Measurements from ENCODE around the gene FAM83F.

The FAM83F gene

GRCh38 chr22:39967103-39967829 lies 27.5 kb upstream of the FAM83F start:
- in situ Hi-C loops (cut with HindIII; ENCODE audit: low sequenced_read_pairs): no loop called here
- no peak overlapping the region for H3K4me3 ChIP-seq (ENCODE audit: low read depth, low read length)
- TF ChIP-seq CTCF (IDR thresholded peaks at IDR 0.05; ENCODE audit: low read depth, low read length): no peak
- DNase-seq (ENCODE audit: low read depth, low spot score): peak; percentile 78

GRCh38 chr22:39967996-39968972 lies 26.5 kb upstream of the FAM83F start:
- TF ChIP-seq CTCF (IDR thresholded peaks at IDR 0.05; ENCODE audit: low read depth, low read length): no peak
- in situ Hi-C loops (cut with HindIII; ENCODE audit: low sequenced_read_pairs): no loop called here
- H3K4me3 ChIP-seq (ENCODE audit: low read depth, low read length): no peak overlapping the region
- DNase-seq (ENCODE audit: low read depth, low spot score): peak; percentile 13

- no peak for DNase-seq (ENCODE audit: low read depth, low spot score)
- in situ Hi-C loops (cut with HindIII; ENCODE audit: low sequenced_read_pairs): no loop called here
- H3K4me3 ChIP-seq (ENCODE audit: low read depth, low read length): no peak overlapping the region
- no peak for TF ChIP-seq CTCF (IDR thresholded peaks at IDR 0.05; ENCODE audit: low read depth, low read length)
Observed at GRCh38 chr22:39970742-39971141, 24.0 kb upstream of the FAM83F start.

GRCh38 chr22:39972641-39973040 lies 22.1 kb upstream of the FAM83F start:
- no peak for DNase-seq (ENCODE audit: low read depth, low spot score)
- no peak for TF ChIP-seq CTCF (IDR thresholded peaks at IDR 0.05; ENCODE audit: low read depth, low read length)
- in situ Hi-C loops (cut with HindIII; ENCODE audit: low sequenced_read_pairs): no loop called here
- H3K4me3 ChIP-seq (ENCODE audit: low read depth, low read length): no peak overlapping the region

- TF ChIP-seq CTCF (IDR thresholded peaks at IDR 0.05; ENCODE audit: low read depth, low read length): no peak
- in situ Hi-C loops (cut with HindIII; ENCODE audit: low sequenced_read_pairs): no loop called here
- DNase-seq (ENCODE audit: low read depth, low spot score): no peak
- H3K4me3 ChIP-seq (ENCODE audit: low read depth, low read length): no peak overlapping the region
Observed at GRCh38 chr22:39973656-39974055, 21.1 kb upstream of the FAM83F start.

- in situ Hi-C loops (cut with HindIII; ENCODE audit: low sequenced_read_pairs): no loop called here
- no peak for TF ChIP-seq CTCF (IDR thresholded peaks at IDR 0.05; ENCODE audit: low read depth, low read length)
- no peak overlapping the region for H3K4me3 ChIP-seq (ENCODE audit: low read depth, low read length)
- DNase-seq (ENCODE audit: low read depth, low spot score): no peak
Observed at GRCh38 chr22:39974065-39974464, 20.7 kb upstream of the FAM83F start.
